ENCODE results near the gene OSBPL3.
"Not testable (repeated sequence)": the region's sequence is repeated elsewhere in the genome, so short reads cannot be mapped to it uniquely, and the experiment has no call there.

The OSBPL3 gene

DNA sequence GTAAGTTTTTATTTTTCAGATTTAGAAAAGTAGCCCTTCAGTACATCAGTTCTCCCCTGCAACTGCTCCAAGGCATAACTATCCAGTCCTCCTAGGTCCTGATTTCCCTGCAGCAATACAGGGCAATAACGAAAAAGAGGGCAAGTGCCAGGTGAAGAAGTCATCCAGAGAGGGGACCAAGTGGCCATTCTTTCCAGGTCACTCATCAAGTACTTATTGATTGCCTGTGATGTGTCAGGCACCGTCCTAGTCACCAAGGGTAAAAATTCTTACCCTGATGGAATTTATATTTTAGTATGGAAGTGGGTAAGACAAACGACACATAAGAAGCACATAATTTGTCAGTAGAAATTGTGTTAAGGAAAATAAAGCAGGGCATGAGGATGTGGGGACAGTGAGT is 155.6 kb downstream of the OSBPL3 start:
- no peak for DNase-seq

DNA sequence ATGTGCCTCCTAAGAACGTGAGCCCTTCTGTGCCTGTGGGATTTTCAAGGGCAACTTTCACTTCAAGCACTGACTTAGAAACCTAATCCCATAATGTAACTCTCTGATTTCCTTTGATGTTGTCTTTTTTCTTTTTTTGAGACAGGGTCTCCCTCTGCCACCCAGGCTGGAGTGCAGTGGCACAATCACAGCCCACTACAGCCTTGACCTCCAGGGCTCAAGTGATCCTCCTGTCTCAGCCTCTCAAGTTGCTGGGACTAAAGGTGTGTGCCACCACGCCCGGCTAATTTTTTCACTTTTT is 158.3 kb downstream of the OSBPL3 start:
- no peak for DNase-seq

DNA sequence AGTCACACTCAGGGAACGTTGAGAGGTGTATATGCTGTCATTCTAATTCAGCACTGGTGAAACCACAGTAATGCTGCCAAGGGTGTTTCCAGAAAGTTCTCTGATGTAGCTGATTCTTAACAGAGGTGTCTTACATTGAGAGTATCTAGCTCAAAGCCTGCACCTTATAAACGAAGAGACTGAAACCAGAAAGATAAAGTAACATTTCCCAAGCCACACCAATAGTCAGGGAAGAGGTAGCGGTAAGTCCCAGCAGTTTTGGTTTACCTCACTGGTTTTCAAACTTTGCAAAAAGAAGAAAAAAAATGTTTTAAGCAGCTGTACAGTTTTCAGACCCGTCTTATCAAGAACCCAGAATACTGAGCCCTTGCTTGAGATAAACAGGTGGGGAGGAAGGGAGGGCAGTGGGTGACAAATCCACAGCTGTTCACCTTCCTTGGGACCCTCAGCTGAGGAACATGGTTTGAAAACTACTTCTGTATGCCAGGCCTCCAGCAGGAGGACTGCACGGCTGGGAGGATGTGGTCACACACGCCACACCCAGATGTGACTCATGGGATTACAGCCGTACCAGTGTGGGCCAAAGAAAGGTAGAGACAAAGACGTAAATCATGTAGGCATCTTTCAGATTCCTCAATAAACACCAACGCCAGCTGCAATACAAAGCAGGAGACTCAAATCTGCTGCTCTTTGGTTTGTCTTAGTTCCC is 158.8 kb downstream of the OSBPL3 start:
- DNase-seq: peak; percentile 39

DNA sequence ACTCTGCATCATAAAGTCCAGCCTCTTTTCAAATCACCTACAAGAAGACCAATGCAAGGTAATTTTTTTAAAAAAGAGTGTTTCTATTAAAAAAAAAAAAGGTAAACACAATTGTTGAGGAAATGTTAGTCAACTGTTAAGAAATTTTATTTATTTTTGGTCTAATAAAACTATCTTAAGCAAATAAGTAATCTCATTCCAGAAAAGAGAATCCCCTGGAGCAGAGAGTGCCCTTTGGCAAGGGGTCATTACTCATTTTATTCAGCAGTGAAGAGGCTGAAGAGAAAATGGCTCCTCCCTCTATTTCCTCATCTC is 159.3 kb downstream of the OSBPL3 start:
- no peak for DNase-seq

DNA sequence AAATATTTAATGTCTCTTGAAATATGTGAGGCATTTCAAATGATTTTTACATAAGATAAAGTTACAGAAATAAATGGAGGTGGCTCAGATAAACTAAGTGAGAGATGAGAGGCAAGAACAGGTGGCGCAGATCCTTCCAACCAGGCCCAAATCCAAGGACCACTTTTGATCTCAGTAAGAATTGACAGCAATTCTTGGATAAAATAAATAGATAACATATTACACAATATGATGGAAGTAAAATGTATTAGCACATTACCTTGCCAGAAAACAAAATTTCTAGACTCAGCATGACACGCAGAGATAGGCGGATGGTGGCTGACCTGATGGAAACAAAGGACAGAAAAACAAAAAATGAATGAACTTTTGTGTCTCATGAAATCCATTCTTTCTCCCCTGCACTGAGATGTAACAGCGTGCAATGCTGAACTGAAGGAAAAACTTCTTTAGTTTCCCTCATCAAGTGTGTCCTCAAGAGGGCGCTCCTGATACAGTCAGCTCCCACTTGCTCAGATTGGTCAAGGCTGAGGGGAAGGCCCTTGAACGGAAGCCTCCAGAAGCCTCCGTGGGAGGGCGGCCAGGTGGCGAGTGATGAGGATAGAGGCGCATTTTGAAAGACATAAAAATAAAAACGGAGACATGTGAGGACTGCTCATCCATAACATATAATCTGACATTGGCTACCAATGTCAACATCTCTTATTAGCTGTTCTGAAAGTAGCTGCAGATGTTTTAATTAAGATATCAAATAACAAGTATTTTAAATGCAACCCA is 159.9 kb downstream of the OSBPL3 start:
- DNase-seq: peak; percentile 76

DNA sequence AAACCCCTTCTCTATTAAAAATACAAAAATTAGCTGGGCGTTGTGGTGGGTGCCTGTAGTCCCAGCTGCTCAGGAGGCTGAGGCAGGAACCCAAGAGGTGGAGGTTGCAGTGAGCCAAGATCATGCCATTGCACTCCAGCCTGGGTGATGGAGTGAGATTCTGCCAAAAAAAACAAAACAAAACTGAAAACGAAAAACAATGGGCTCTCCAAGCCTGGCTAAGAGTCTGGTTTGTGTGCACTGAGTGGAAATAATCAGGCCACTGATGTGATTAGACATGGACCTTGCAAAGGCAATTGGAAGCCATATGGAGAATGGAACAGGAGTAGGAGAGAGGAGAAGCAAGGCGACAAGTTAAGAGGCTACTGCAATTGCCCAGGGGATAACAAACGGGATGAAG is 162.6 kb downstream of the OSBPL3 start:
- no peak for DNase-seq

DNA sequence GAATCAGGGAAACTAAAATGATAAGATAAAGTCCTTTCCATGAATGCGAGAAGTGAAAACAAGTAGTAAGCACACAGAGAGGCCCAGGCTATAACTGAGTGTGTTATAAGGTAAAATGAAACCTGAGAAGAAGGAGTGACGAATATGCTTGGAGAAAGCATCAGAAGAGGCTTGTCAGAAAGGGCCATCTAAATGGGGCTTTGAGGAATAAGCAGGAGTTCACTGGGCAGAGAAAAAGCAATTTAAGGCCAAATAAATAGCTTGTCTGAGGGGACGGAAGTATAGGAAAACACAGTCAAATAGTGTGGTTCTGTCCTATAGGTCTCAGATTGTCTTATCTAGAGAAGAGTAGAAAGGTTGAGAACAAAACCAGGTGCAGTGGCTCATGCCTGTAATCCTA is 163.1 kb downstream of the OSBPL3 start:
- DNase-seq: no peak

DNA sequence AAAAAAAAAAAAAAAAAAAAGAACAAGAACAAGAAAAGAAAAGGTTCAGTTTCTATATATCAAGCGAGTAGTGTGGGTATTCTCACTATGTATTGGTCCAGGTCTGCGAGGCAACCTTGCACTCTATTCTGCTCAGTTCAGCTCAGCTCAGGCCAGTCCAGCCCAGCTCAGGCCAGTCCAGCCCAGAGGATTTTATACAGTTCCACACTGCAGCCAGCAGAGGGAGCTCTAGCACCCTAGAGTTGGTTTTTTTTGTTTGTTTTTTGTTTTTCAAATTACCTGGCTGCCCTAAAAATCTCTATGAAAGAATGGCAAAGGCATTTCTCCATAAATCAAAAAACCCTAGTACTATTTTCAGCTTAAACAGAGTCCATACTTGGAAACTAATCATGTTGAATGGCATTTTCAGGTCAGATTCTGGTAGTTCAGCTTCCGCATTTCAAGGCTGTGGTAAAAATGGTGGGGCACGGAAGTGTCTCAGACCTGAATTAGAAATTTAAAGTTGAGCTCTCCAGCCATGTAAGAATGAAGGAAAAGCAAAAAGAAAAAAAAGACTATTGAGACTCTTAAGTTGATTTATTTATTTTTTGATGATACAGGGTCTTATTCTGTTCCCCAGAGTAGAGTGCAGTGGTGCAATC is 167.6 kb downstream of the OSBPL3 start:
- DNase-seq: peak; percentile 26

DNA sequence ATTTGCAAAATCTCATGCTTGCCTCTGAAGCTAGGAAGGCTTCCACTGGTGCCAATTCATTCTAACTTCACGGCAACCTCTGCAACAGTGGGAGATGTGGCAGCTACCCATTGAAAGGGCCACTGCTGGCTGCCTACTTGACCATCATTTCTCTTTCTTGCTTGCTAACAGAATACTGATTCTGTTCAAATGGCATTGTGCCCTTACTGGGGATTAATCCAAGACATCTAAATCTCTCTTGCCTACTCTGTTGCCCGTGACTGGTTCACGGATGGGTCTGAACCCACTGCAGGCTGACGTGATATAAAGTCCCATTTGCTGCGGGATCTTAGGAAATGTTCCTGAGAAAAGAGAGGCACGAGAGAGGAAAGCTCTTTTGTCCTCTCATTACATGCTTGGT is 171.5 kb downstream of the OSBPL3 start:
- DNase-seq: no peak

DNA sequence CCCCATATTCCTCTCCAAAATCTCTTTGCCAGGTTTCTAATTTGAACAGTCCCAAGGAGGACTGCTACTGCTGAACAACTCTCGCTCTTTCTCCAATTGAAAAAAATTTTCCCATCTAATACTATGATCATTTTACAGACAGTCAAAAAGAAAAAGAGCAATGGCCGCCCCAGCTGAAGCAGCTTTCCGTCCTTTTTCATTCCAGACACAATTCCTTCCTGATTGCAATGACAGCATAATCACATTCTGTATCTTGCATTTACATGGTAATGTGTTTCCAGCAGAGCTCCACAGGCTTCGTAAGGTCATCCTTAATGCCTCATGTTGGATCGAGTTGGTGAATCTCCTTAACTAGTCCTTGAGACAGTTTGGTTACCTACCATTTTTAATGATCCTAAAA is 177.7 kb downstream of the OSBPL3 start:
- DNase-seq: no peak

DNA sequence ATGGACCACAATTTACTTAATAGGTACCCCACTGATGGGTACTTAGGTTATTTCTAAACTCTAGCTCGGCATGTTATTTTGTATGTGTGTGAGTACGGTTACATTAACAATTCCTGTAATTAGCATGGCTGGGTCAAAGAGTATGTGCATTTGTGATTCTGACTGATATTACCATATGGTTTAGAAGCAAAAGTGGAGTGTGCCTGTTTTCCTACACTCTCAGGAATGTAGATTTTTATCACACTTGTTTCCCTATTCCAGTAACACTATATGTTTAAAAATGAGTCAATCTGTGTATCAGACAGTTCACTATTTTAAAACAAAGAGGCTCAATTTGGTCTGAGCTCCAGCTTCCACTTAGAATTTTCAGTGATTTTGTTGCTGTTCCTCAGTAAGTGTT is 178.1 kb downstream of the OSBPL3 start:
- DNase-seq: no peak

DNA sequence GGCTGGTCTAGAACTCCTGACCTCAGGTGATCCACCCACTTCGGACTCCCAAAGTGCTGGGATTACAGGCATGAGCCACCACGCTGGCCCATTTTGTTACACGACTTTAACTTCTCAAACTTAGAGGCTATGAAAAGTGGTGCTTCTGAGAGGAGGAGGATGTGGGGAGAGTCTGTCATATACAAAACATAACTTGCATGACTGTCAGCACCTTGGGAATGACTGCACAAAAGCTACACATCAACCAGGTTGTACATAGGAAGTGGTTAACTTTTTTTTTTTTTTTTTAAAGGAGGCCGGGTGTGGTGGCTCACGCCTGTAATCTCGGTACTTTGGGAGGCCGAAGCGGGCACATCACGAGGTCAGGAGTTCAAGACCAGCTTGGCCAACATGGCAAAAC is 179.3 kb downstream of the OSBPL3 start:
- no peak for DNase-seq

DNA sequence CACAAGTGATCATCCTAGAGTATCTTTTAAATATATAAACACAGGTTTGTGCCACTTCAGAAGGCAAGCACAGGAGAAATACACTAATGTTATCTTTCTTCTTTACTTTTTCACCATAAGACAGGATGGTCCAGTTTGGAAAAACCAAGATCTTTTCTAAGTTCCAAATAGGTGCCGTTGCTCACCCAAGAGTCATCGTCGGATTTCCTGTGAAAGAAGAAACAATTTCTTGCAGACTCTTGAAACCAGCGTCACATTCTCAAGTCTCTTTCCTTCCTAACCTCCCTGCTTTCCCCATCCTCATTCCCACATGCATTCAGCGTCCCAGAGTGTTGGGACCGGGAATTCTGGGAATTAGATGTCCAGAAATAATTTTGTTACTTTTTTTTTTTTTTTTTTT is 179.9 kb downstream of the OSBPL3 start:
- DNase-seq: no peak

DNA sequence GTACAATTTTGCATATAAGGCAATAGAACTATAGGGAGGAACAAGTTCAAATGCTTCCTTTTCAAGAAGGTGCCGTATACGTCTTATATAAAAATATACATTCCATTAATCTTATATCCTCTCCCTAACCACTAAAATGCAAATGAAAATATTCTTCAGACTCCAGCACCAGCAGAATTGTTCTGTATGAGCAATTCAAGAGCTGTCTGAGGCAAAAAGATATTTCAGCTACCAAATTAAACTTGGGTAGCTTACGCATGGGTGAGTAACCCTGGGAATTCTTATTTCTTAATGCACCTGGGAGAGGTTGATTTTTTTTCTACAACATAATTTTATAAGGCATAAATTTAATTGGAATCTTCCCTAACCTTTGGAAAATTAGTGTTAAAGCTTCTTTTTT is 180.5 kb downstream of the OSBPL3 start:
- DNase-seq: no peak

DNA sequence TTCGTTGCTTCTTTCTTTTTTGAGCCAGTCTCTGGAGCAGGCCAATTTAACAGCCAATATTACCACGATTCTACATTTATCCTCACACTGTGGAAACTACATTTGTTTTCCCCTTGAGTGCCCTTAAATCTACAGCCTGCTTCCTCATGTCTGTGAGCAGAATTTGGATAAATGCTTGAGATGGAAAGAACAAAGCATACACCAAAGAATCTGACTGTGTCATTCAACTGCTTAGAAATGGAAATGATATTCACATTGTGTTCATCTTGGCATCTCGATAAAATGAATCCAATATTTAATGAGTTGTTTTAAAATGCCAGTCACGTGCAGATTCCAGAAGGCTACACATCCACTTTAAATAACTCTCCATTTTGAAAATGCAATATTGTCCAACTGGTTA is 181.7 kb downstream of the OSBPL3 start:
- DNase-seq: no peak

DNA sequence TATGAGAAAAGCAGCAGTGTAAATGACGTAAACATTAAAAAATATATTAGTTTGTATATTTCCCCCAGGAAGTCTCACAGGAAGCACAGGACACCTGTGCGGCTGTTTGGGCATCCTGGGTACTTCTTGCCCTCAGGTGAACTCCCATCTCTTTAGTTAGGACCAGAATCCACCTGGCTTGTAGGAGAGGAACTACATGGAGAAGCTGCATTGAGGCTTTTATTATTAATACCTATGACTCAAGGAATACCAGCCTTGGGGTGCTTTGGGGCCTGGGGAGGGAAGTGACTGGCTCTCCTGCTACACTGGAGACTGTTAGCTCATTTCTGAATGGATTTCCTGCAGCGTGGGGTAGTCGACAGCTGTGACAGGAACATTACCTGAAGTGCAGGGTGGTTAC is 182.7 kb downstream of the OSBPL3 start:
- DNase-seq: no peak

DNA sequence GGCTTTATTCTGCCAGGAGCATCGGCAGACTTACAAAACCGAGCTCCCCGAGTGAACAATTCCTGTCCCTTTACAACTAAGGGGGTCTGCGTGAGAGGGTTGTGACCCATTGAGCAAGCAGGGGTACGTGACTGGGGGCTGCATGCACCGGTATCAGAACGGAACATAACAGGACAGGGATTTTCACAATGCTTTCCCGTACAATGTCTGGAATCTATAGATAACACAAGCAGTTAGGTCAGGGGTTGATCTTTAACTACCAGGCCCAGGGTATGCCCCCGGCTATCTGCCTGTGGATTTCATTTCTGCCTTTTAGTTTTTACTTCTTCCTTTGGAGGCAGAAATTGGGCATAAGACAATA is 184.6 kb downstream of the OSBPL3 start:
- no peak for DNase-seq

DNA sequence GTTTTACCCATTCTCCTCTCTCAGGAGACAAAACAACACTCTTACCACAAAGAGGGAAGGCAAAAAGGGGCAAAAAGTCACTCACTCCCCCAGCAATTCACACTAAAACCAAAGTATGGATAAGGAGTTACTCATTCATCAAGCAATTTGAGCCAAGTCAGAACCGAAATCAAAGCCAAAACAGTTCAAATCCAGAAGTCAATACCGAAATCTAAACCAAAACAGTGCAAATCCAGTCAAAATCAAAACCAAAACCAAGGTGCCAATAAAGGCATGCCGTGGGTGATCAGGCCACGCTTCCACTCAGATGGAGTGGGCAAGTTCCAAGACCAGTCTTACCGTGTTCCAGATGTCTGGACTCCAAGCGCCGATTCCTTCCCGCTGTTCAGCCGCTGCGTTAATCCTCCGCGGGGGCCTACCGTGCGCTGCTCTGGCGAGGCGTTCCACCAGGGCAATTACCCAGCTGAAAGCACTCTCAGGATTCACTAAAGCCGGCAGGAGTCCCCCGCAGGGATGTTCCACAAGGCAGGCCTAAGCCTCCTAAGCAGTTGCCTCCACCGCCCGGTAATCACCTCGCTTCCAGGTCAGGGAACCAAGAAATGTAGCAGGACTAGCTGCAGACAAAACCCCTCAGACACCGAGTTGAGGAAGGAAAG is 185.1 kb downstream of the OSBPL3 start:
- not testable (repeated sequence) for DNase-seq

DNA sequence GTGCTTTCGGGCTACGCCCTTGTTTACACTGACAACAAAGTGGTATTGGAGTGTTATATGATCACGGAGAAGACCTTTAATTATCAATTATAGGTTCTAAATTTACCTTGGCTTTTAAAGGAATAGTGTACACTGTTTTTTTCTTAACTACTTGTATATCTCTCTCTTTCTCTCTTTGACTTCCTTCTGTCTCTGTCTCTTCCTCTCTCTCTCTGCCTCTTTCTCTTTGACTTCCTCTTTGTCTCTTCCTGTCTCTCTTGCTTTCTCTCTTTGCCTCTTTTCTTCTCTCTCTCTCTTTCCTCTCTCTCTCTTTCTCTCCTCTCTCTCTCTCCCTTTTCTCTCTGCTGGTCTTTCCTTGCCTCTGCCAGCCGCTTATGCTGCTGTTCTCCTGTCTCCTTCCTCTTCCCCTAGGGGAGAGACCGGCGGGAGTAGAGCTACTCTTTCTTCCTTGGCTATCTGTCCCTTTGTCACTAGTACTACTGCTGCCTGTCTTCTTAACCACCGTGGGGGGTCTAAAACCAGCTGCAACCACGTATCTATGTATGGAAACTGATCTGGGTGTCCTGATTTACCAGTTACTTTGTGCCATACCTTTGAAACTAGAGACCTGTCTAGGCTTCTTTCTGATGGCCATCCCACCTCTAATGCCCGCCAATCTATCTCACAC is 185.9 kb downstream of the OSBPL3 start:
- no peak for DNase-seq

DNA sequence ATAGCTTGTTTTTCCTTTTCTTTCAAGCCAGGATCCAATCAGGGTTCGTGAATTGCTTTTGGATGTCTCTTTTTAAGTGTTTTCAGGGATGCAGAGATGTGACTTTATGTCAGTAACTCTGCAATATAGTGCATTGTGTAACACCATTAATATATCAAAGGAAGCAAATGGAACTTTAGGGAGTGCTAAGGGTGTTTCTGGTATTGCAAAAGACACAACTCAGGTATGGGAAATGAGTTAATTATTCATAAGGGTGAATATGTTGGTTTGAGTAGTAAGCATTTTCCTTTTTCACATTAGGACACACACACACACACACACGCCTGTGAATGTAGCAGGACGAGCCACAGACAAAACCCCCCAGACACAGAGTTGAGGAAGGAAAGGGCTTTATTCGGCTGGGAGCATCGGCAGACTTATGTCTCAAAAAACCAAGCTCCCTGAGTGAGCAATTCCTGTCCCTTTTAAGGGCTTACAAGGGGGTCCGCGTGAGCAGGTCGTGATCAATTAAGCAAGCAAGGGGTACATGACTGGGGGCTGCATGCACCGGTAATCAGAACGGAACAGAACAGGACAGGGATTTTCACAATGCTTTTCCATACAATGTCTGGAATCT is 190.9 kb downstream of the OSBPL3 start:
- no peak for DNase-seq

DNA sequence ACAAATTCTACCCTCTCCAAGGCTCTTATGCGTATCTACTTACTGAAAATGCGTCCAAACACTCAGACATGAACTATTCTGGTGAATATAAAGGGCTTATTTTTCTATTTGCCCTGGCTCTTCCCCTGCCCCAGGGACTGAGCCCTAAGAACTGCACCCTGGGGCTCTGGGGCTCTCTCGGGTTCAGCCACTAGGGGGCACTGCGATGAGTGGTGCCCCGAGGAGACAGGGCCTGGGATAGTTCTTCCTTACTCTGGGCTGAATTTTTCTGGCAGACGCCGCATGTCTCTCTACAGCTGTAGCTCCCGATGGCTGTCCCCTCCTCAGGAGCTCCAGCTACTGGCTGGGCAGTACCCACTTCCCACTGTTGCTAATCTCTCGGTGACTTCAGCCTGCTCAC is 191.9 kb downstream of the OSBPL3 start:
- DNase-seq: no peak

DNA sequence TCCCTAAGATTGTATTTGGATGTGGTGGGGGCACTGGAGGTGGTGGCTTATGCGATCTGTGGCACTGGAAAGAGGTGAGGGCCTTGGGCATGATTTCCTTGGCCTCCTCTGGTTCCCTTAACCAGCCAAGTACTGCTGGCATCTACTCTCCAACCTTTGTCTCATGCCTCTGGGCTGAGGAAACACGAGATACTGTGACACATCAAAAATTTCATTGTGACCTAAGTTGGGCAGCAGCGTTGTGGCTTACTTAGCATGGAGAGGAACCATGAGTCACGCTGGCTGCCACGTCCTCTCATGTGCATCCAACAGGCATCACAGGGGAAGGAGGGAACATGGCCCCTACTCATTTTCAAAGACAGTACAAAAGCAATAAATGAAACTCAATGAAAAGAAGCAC is 193.0 kb downstream of the OSBPL3 start:
- DNase-seq: no peak

DNA sequence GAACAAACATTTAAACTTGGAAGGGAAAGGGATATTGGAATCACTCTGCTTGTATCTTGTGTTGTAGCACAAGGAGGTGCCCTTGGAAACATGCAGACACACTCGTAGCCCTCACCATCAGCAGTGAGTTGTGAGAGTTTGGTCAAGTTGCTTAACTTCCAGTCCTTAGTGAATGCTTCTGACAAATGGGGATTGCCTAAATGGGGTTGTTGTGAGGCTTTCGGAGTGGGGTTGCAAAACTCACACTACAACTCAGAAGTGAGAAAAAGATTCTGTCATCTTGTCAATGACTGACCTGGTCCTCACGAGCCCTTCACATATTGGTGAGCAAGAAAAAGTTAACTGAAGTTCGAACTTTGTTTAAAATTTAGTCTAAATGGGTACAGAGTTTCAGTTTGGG is 193.7 kb downstream of the OSBPL3 start:
- no peak for DNase-seq

Data from NCI-H2107 (cell line).